Endothelial cell (in vitro differentiated cells): Measurements from ENCODE around the gene MYRIP. TPM values are rescaled to one million over a fixed set of nuclear protein-coding genes. Genes with fewer than 3 reads are reported as not detected.

Experiments used
- DNase-seq: peaks from one replicate; pipeline ENCODE4 v3.0.0; 2021; ENCODE audit warnings: low spot score
- H3K27ac Mint-ChIP-seq: one replicate; pipeline ENCODE4 v1.8.0; 2021; ENCODE audit warnings: mixed read lengths, inconsistent platforms; ENCODE audit not compliant: unreplicated experiment
- H3K27me3 Mint-ChIP-seq: one replicate; pipeline ENCODE4 v1.8.0; 2021; ENCODE audit warnings: mild to moderate bottlenecking, moderate library complexity, mixed read lengths, inconsistent platforms; ENCODE audit not compliant: unreplicated experiment
- H3K36me3 Mint-ChIP-seq: one replicate; pipeline ENCODE4 v1.8.0; 2021; ENCODE audit warnings: mild to moderate bottlenecking, low read depth, mixed read lengths, inconsistent platforms; ENCODE audit not compliant: unreplicated experiment
- H3K4me1 Mint-ChIP-seq: one replicate; pipeline ENCODE4 v1.8.0; 2021; ENCODE audit warnings: mild to moderate bottlenecking, mixed read lengths, inconsistent platforms; ENCODE audit not compliant: unreplicated experiment
- H3K4me3 Mint-ChIP-seq: one replicate; pipeline ENCODE4 v1.8.0; 2021; ENCODE audit warnings: mild to moderate bottlenecking, mixed read lengths, inconsistent platforms; ENCODE audit not compliant: unreplicated experiment
- H3K9me3 Mint-ChIP-seq: one replicate; pipeline ENCODE4 v1.8.0; 2021; ENCODE audit warnings: mixed read lengths, inconsistent platforms; ENCODE audit not compliant: unreplicated experiment
- total RNA-seq: library from RNA; stranded (reverse); fragmentation: NEBNext Ultra II Directional; extraction: Animal tissue kit (Norgen Biotek cat#: 25700); gene quantifications from one replicate; pipeline ENCODE4 v1.2.1, GENCODE V29; 2021; ENCODE audit not compliant: unreplicated experiment
- TF ChIP-seq, protein P1 (sequence below): fragments of 200-600 bp; sonication (generic); IDR thresholded peaks from one replicate; pipeline ENCODE4 v1.5.0; 2021; ENCODE audit warnings: antibody characterized with exemption; ENCODE audit not compliant: unreplicated experiment

The MYRIP gene
- total RNA-seq, 1 donor from 2014 or later: 0.49 TPM

GRCh38 chr3:40207796-40208195, 398.4 kb downstream of the MYRIP start:
- Mint-ChIP-seq H3K4me3 (no peak overlapping the region), H3K27me3 (peaks cover 2% of the 10 kb centered on the region), H3K9me3 (no peaks in the 10 kb centered on the region), H3K27ac (no peak overlapping the region), H3K4me1 (peaks cover 9% of the 10 kb centered on the region), H3K36me3 (no peaks in the 10 kb centered on the region)
- TF ChIP-seq, protein P1, sequence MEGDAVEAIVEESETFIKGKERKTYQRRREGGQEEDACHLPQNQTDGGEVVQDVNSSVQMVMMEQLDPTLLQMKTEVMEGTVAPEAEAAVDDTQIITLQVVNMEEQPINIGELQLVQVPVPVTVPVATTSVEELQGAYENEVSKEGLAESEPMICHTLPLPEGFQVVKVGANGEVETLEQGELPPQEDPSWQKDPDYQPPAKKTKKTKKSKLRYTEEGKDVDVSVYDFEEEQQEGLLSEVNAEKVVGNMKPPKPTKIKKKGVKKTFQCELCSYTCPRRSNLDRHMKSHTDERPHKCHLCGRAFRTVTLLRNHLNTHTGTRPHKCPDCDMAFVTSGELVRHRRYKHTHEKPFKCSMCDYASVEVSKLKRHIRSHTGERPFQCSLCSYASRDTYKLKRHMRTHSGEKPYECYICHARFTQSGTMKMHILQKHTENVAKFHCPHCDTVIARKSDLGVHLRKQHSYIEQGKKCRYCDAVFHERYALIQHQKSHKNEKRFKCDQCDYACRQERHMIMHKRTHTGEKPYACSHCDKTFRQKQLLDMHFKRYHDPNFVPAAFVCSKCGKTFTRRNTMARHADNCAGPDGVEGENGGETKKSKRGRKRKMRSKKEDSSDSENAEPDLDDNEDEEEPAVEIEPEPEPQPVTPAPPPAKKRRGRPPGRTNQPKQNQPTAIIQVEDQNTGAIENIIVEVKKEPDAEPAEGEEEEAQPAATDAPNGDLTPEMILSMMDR: no peak
- no peak for DNase-seq

DNA sequence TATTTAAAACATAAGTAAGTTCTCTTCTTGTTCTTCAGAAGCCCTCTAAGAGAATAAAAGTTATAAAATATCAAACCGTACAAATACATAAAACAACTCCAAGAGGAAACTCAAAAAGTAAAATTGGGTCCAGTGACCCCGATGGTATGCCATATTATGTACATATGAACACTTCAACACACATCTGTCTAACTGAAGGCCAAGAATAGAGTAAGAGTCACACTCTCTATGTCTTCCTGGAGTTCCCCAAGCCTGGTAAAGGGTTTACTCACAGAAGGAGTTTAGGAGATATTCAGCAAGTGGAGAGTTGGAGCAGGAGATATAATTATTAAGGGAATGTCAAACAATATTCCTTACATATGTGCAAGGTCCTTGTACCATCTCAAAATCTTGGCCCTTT, 398.8 kb downstream of the MYRIP start:
- TF ChIP-seq, protein P1: no peak
- no peaks in the 10 kb centered on the region for H3K9me3 Mint-ChIP-seq
- peaks cover 2% of the 10 kb centered on the region for H3K27me3 Mint-ChIP-seq
- peaks cover 9% of the 10 kb centered on the region for H3K4me1 Mint-ChIP-seq
- DNase-seq: no peak
- H3K27ac Mint-ChIP-seq: no peak overlapping the region
- H3K4me3 Mint-ChIP-seq: no peak overlapping the region
- no peaks in the 10 kb centered on the region for H3K36me3 Mint-ChIP-seq

GRCh38 chr3:40211579-40211978, 402.2 kb downstream of the MYRIP start:
- Mint-ChIP-seq H3K27me3 (peaks cover 2% of the 10 kb centered on the region), H3K4me3 (no peak overlapping the region), H3K27ac (no peak overlapping the region), H3K9me3 (no peaks in the 10 kb centered on the region), H3K36me3 (no peaks in the 10 kb centered on the region), H3K4me1 (no peaks in the 10 kb centered on the region)
- TF ChIP-seq, protein P1: no peak
- DNase-seq: no peak

- H3K36me3 Mint-ChIP-seq: no peaks in the 10 kb centered on the region
Measured at GRCh38 chr3:40213556-40213955, 404.1 kb downstream of the MYRIP start.

GRCh38 chr3:40215015-40215414, 405.6 kb downstream of the MYRIP start:
- no peak for DNase-seq
- no peaks in the 10 kb centered on the region for H3K36me3 Mint-ChIP-seq
- no peak overlapping the region for H3K27ac Mint-ChIP-seq
- no peaks in the 10 kb centered on the region for H3K27me3 Mint-ChIP-seq
- no peaks in the 10 kb centered on the region for H3K9me3 Mint-ChIP-seq
- no peak overlapping the region for H3K4me3 Mint-ChIP-seq
- H3K4me1 Mint-ChIP-seq: no peaks in the 10 kb centered on the region
- TF ChIP-seq, protein P1: no peak

More at GRCh38 chr3:40213556-40213955, 404.1 kb downstream of the MYRIP start:
- Mint-ChIP-seq H3K27me3 (peaks cover 2% of the 10 kb centered on the region), H3K27ac (no peak overlapping the region), H3K4me1 (no peaks in the 10 kb centered on the region), H3K4me3 (no peak overlapping the region), H3K9me3 (no peaks in the 10 kb centered on the region)
- DNase-seq: no peak
- TF ChIP-seq, protein P1: no peak
